Skeletal muscle cell (primary cell): ENCODE data around the gene CCDC117.

Experiments used
- DNase-seq: peaks from one replicate; pipeline ENCODE4 v3.0.0-alpha.2; 2010; ENCODE audit warnings: low read depth
- H3K4me3 ChIP-seq: 2 replicates; pipeline ENCODE4 v1.5.1; 2011; ENCODE audit warnings: low read depth, mild to moderate bottlenecking, control low read depth, low read length, moderate library complexity

The CCDC117 gene

GRCh38 chr22:28768701-28769393, 3.6 kb upstream of the CCDC117 start:
- DNase-seq, result no peak
- no peak overlapping the region for H3K4me3 ChIP-seq

- DNase-seq, result no peak
- H3K4me3 ChIP-seq, result no peak overlapping the region
Measured at GRCh38 chr22:28769394-28770085, 3.0 kb upstream of the CCDC117 start.

GRCh38 chr22:28771195-28771791, 1.2 kb upstream of the CCDC117 start:
- DNase-seq, result no peak
- no peak overlapping the region for H3K4me3 ChIP-seq

- no peak for DNase-seq
- H3K4me3 ChIP-seq, result peak overlapping the region; percentile 62
Measured at GRCh38 chr22:28773461-28773867, 969 bp downstream of the CCDC117 start.

GRCh38 chr22:28774378-28774777, 1.9 kb downstream of the CCDC117 start:
- H3K4me3 ChIP-seq, result no peak overlapping the region
- DNase-seq, result no peak

GRCh38 chr22:28779833-28780232, 7.3 kb downstream of the CCDC117 start:
- DNase-seq, result no peak
- no peak overlapping the region for H3K4me3 ChIP-seq

- no peak for DNase-seq
- H3K4me3 ChIP-seq, result no peak overlapping the region
Measured at GRCh38 chr22:28780296-28780695, 7.8 kb downstream of the CCDC117 start.

GRCh38 chr22:28783786-28784671, 11.5 kb downstream of the CCDC117 start:
- no peak for DNase-seq
- H3K4me3 ChIP-seq, result no peak overlapping the region

GRCh38 chr22:28788601-28789000, 16.1 kb downstream of the CCDC117 start:
- no peak overlapping the region for H3K4me3 ChIP-seq
- no peak for DNase-seq

GRCh38 chr22:28791124-28791523, 18.6 kb downstream of the CCDC117 start:
- no peak for DNase-seq
- no peak overlapping the region for H3K4me3 ChIP-seq

- H3K4me3 ChIP-seq, result no peak overlapping the region
- no peak for DNase-seq
Measured at GRCh38 chr22:28791841-28792490, 19.5 kb downstream of the CCDC117 start.

GRCh38 chr22:28792491-28793383, 20.2 kb downstream of the CCDC117 start:
- DNase-seq, result no peak
- no peak overlapping the region for H3K4me3 ChIP-seq

GRCh38 chr22:28793976-28794584, 21.6 kb downstream of the CCDC117 start:
- DNase-seq, result no peak
- no peak overlapping the region for H3K4me3 ChIP-seq

GRCh38 chr22:28795071-28795693, 22.7 kb downstream of the CCDC117 start:
- no peak overlapping the region for H3K4me3 ChIP-seq
- no peak for DNase-seq

- no peak overlapping the region for H3K4me3 ChIP-seq
- DNase-seq, result no peak
Measured at GRCh38 chr22:28795932-28796856, 23.7 kb downstream of the CCDC117 start.

- peak; percentile 88 for DNase-seq
- H3K4me3 ChIP-seq, result peak overlapping the region; percentile 78
Measured at GRCh38 chr22:28798810-28799605, 26.5 kb downstream of the CCDC117 start.
